HAP-1 (cell line): ENCODE data around the gene ASPM.

ENCODE experiments used
- DNase-seq, 2 experiments: peaks; one replicate each; pipeline ENCODE4 v3.0.0-alpha.2; 2016 to 2020; ENCODE audit warnings: low spot score in 2 of 2
- H3K27me3 ChIP-seq: fragments of 250-450 bp; sonication (Bioruptor Pico); 2 replicates; pipeline ENCODE4 v1.5.1; 2020; ENCODE audit warnings: low read depth, mild to moderate bottlenecking, moderate library complexity
- H3K36me3 ChIP-seq: fragments of 250-450 bp; sonication (Bioruptor Pico); replicated peaks from 2 replicates; pipeline ENCODE4 v1.5.1; 2020; ENCODE audit warnings: mild to moderate bottlenecking
- H3K4me1 ChIP-seq: fragments of 250-450 bp; sonication (Bioruptor Pico); 2 replicates; pipeline ENCODE4 v1.5.1; 2020; ENCODE audit warnings: mild to moderate bottlenecking
- H3K4me3 ChIP-seq: fragments of 250-450 bp; sonication (Bioruptor Pico); 2 replicates; pipeline ENCODE4 v1.5.1; 2020; ENCODE audit warnings: mild to moderate bottlenecking, moderate library complexity
- H3K9me3 ChIP-seq: fragments of 250-450 bp; sonication (Bioruptor Pico); 2 replicates; pipeline ENCODE4 v1.5.1; 2020; ENCODE audit warnings: mild to moderate bottlenecking, moderate library complexity
- in situ Hi-C: fragments of 300-500 bp; cut with MboI; formaldehyde crosslinking; loops from 3 replicates; pipeline ENCODE4 v1.14.3; 2020; ENCODE audit warnings: low sequenced_read_pairs, inconsistent platforms, mixed read lengths

The ASPM gene

DNA sequence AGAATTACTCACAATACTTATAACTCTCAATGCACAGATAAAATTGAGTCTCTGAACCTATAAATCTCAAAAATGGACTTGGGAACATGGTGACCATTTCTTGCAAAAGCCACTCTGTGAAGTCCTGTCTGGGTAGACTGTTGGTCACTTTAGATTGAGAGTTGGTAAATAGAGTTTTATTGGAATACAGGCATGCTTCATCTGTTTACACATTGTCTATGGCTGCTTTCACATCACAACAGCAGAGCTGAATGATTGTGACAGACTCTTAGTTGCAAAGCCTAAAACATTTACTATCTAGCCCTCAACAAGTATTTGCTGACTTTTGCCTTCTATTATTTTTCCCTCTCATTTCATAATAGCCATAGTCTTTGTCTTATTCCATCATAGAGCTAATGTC is 24.1 kb upstream of the ASPM start:
- no peak for DNase-seq
- H3K27me3 ChIP-seq = no peaks in the 10 kb centered on the region
- H3K4me1 ChIP-seq = peaks cover 16% of the 10 kb centered on the region
- H3K9me3 ChIP-seq = no peaks in the 10 kb centered on the region
- in situ Hi-C loops = no loop called here
- no peak overlapping the region for H3K4me3 ChIP-seq
- H3K36me3 ChIP-seq = 0 out of 2 replicates have a peak, but pooled peaks cover under 1% of the 10 kb centered on the region

GRCh38 chr1:197159461-197159860 is 13.0 kb upstream of the ASPM start:
- DNase-seq = no peak
- H3K36me3 ChIP-seq = no peaks in the 10 kb centered on the region
- in situ Hi-C loops = no loop called here

DNA sequence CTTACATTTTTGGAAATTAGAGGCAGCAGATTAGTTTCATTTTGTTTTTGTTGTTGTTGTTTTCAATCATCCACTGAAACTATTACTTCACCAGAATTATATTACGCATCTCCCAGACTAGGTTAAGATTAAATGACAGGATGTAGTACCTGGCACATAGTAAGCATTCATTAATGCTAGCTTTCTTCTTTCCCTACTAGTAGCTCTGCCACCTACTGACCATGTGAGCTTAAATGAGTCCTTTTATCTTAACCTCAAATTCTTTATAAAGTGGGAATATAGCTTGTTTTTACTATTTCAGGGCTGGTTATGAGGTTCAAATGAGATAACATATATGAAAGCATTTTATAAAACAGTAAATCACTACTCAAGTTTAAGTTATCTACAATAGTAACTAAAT is 10.2 kb upstream of the ASPM start:
- Histone ChIP-seq H3K9me3 (no peaks in the 10 kb centered on the region), H3K27me3 (no peaks in the 10 kb centered on the region), H3K4me1 (no peaks in the 10 kb centered on the region), H3K4me3 (no peak overlapping the region), H3K36me3 (no peaks in the 10 kb centered on the region)
- in situ Hi-C loops = no loop called here
- no peak for DNase-seq

More at GRCh38 chr1:197159461-197159860, 13.0 kb upstream of the ASPM start:
- H3K27me3 ChIP-seq = no peaks in the 10 kb centered on the region
- H3K4me1 ChIP-seq = no peaks in the 10 kb centered on the region
- no peak overlapping the region for H3K4me3 ChIP-seq
- no peaks in the 10 kb centered on the region for H3K9me3 ChIP-seq

DNA sequence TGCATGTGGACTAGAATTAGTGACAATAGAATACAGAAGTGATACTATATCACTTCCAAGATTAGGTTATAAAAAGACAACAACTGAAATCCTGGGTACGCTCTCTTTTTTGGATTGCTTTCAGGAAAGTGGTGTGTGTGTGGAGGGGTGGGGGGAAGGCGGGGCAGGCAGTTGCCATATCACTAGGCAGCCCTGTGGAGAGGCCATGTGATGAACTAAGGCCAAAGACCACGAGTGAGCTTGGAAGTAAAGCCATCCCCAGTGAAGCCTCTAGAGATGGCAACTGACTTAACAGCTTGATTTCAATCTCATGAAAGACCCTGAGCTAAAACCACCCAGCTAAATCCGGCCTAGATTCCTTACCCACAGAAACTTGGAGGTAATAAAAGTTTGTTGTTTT is 6.2 kb upstream of the ASPM start:
- H3K36me3 ChIP-seq = no peaks in the 10 kb centered on the region
- H3K27me3 ChIP-seq = no peaks in the 10 kb centered on the region
- no peak for DNase-seq
- H3K9me3 ChIP-seq = no peaks in the 10 kb centered on the region
- no peaks in the 10 kb centered on the region for H3K4me1 ChIP-seq
- in situ Hi-C loops = no loop called here
- no peak overlapping the region for H3K4me3 ChIP-seq

DNA sequence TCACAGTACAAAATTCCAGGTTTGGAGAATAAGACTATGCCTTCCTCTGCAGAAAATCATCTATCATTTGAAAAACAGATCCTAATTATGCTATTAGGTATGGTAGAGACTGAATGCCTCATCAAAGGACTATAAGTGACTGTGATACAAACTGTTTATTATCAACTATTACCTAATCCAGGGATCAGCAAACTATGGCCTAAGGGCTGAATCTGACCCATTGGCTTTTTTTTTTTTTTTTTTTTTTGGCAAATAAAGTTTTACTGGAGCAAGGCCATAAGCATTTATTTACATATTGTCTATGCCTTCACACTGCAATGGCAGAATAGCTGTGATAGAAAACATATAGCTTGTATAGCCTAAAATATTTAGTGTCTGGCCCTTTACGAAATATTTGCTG is 4.7 kb upstream of the ASPM start:
- Histone ChIP-seq H3K36me3 (no peaks in the 10 kb centered on the region; the same call in 1 of the 2 replicates), H3K27me3 (no peaks in the 10 kb centered on the region), H3K9me3 (no peaks in the 10 kb centered on the region), H3K4me1 (no peaks in the 10 kb centered on the region), H3K4me3 (no peak overlapping the region)
- in situ Hi-C loops = no loop called here
- no peak for DNase-seq

GRCh38 chr1:197150336-197151005 is 4.0 kb upstream of the ASPM start:
- H3K4me3 ChIP-seq = no peak overlapping the region
- H3K27me3 ChIP-seq = no peaks in the 10 kb centered on the region
- in situ Hi-C loops = no loop called here
- no peak for DNase-seq
- H3K36me3 ChIP-seq = no peaks in the 10 kb centered on the region; the same call in 1 of the 2 replicates
- H3K4me1 ChIP-seq = no peaks in the 10 kb centered on the region
- no peaks in the 10 kb centered on the region for H3K9me3 ChIP-seq

- H3K4me1 ChIP-seq = no peaks in the 10 kb centered on the region
- no peaks in the 10 kb centered on the region for H3K9me3 ChIP-seq
- no peaks in the 10 kb centered on the region for H3K27me3 ChIP-seq
- no peaks in the 10 kb centered on the region; the same call in 1 of the 2 replicates for H3K36me3 ChIP-seq
- H3K4me3 ChIP-seq = no peak overlapping the region
- DNase-seq = no peak
- in situ Hi-C loops = no loop called here
Observed at GRCh38 chr1:197149340-197149739, 2.9 kb upstream of the ASPM start.

DNA sequence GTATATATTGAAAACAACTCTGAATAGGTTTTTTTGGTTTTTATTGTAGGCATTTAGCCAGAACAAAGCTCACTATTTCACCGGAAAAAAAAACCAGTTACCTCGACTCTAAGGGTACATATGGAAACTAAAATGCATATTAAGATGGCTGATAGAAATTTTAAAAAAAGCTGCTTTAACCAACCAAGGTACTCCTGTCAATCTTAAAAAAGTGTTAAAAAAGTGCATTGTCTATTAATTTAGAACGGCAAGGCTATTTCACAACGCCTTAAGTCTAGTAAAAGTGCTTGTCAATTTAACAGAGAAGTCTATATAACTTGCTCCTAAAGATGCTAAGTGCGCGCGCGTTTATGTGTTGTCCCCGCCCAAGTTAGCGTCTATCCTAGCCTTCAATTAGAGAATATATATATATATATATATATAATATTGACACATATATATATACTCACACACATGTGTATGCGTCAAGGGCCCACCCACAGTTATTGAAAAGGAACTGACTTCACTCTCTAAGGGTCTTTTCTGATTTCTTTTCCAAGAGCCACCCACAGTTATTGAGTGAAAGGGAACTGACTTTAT is 934 bp downstream of the ASPM start:
- H3K27me3 ChIP-seq = no peaks in the 10 kb centered on the region
- in situ Hi-C loops = no loop called here
- H3K4me3 ChIP-seq = peak overlapping the region; percentile 90
- DNase-seq = no peak
- peaks cover 20% of the 10 kb centered on the region for H3K4me1 ChIP-seq
- no peaks in the 10 kb centered on the region for H3K9me3 ChIP-seq
- peaks cover 33% of the 10 kb centered on the region for H3K36me3 ChIP-seq

DNA sequence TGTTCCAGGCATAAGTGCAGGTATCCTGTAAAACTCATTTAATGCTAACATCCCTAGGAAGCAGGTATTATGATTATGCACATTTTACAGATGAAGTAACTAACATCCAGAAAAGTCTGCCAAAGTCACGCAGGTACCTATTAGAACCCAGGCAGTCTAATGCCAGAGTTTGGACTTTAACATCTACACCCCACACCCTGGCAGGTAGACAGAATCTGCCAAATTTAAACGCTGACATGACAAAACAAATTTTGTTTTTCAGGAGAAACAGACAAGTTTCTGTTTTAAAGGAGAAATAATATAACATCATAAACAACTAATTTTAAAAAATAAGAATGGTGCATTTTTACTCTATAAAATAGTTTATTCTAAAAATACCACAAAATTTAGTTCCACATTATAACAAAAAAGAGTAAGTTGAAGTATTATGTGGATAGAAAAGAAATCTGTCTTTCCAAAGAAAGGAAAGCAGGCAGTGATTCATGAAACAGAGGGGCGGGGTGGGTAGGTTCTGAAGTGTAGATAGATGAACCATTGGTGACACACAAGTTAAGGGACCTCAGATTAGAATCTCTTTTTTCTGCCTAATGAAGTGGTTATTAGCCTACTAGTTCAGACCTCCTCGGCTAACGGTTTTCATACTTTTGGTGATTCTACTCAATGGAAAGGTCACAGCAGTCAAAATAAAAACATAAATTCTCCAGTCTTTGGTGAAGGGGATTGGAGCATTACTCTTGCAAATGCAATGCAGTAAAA is 1.7 kb downstream of the ASPM start:
- in situ Hi-C loops = no loop called here
- peak; percentile 20 to 30 for DNase-seq
- Histone ChIP-seq H3K4me3 (peak overlapping the region; percentile 90), H3K27me3 (no peaks in the 10 kb centered on the region), H3K36me3 (peaks cover 41% of the 10 kb centered on the region), H3K9me3 (no peaks in the 10 kb centered on the region), H3K4me1 (peaks cover 27% of the 10 kb centered on the region)

DNA sequence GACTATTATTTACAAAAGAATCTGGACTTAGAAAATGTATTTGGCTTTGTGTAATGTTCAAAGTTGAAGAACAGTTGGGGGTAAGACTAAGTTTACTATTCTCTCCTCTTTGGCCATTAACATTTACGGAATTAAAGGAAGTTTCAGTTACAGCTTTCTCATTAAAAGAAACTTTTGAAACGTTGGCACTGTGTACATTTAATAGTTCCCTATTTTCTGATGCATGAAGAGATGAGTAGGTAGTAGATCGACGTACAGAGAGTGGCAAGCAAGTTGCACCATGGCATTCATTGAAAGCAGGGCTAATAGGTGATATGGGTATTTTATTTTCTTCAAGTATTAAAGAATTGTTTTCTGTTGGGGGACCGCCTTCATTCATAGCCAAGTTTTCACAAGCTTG is 3.2 kb downstream of the ASPM start:
- Histone ChIP-seq H3K4me3 (no peak overlapping the region), H3K36me3 (peaks cover 55% of the 10 kb centered on the region), H3K4me1 (peaks cover 27% of the 10 kb centered on the region), H3K27me3 (no peaks in the 10 kb centered on the region), H3K9me3 (no peaks in the 10 kb centered on the region)
- in situ Hi-C loops = no loop called here
- no peak for DNase-seq

DNA sequence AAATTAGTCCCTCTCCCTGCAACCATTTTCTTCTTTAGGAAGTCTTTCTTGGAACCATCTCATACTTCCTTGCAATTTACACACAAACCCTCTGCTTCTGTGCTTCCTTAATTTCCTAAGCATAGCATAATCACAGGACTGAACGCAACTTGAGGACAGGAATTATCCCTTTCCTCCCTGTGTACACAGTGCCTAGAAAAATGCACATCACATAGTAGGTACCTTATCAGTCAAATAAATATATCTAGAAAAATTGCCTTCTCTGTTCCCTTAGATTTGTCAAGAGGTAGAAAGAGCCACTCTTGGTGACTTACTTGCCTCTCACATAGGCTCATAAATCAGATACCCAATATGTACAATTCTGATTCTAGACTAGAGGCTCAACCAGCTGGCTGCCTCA is 4.9 kb downstream of the ASPM start:
- DNase-seq = no peak
- H3K36me3 ChIP-seq = peaks cover 64% of the 10 kb centered on the region
- in situ Hi-C loops = no loop called here
- no peak overlapping the region for H3K4me3 ChIP-seq
- peaks cover 27% of the 10 kb centered on the region for H3K4me1 ChIP-seq
- no peaks in the 10 kb centered on the region for H3K9me3 ChIP-seq
- no peaks in the 10 kb centered on the region for H3K27me3 ChIP-seq

GRCh38 chr1:197140121-197140520 is 6.3 kb downstream of the ASPM start:
- in situ Hi-C loops = no loop called here
- Histone ChIP-seq H3K36me3 (peaks cover 65% of the 10 kb centered on the region), H3K4me3 (no peak overlapping the region), H3K9me3 (no peaks in the 10 kb centered on the region), H3K27me3 (no peaks in the 10 kb centered on the region), H3K4me1 (peaks cover 27% of the 10 kb centered on the region)
- no peak for DNase-seq

- no peak for DNase-seq
- H3K36me3 ChIP-seq = peaks cover 67% of the 10 kb centered on the region
- H3K27me3 ChIP-seq = no peaks in the 10 kb centered on the region
- in situ Hi-C loops = no loop called here
- H3K9me3 ChIP-seq = no peaks in the 10 kb centered on the region
- H3K4me1 ChIP-seq = peaks cover 27% of the 10 kb centered on the region
- no peak overlapping the region for H3K4me3 ChIP-seq
Observed at GRCh38 chr1:197139169-197139568, 7.3 kb downstream of the ASPM start.

DNA sequence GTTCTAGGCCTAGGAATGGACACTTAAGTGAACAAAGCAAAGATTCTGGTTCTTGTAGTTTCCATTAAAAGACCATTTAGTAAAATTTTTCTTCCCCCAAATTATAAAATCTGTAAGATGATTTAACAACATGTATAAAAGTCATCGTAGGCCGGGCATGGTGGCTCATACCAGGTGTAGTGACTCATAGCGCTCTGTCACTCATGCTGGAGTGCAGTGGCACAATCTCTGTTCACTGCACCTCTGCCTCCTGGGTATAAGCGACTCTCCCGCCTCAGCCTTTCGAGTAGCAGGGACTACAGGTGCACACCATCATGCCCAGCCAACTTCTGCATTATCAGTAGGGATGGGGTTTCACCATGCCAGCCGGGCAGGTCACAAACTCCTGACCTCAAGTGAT is 9.1 kb downstream of the ASPM start:
- H3K36me3 ChIP-seq = peaks cover 60% of the 10 kb centered on the region
- no peak overlapping the region for H3K4me3 ChIP-seq
- no peaks in the 10 kb centered on the region for H3K27me3 ChIP-seq
- no peaks in the 10 kb centered on the region for H3K9me3 ChIP-seq
- in situ Hi-C loops = no loop called here
- peaks cover 23% of the 10 kb centered on the region for H3K4me1 ChIP-seq
- DNase-seq = no peak
